ENCODE data around the gene IGFBP3. TPM values are rescaled to one million over a fixed set of nuclear protein-coding genes. Genes with fewer than 3 reads are reported as not detected.

IGFBP3 gene
- total RNA-seq, 1 experiment from 2014 or later: 45.4 TPM

Other genes with a start within 250 kb of the IGFBP3 start
- gene CCDC201, start 48.2 kb downstream of the IGFBP3 start, total RNA-seq (2014; rRNA removed; shearing (Covaris generic)): not detected in 2 replicates
- gene IGFBP1, start 32.8 kb downstream of the IGFBP3 start, total RNA-seq (2014; rRNA removed; shearing (Covaris generic)): not detected in 2 replicates

Measured in SK-MEL-5 (cell line).